ENCODE measurements around the gene CLEC9A. TPM values are rescaled to one million over a fixed set of nuclear protein-coding genes. Genes with fewer than 3 reads are reported as not detected.

CLEC9A gene
- total RNA-seq, 1 experiment from 2014 or later: not detected

DNA sequence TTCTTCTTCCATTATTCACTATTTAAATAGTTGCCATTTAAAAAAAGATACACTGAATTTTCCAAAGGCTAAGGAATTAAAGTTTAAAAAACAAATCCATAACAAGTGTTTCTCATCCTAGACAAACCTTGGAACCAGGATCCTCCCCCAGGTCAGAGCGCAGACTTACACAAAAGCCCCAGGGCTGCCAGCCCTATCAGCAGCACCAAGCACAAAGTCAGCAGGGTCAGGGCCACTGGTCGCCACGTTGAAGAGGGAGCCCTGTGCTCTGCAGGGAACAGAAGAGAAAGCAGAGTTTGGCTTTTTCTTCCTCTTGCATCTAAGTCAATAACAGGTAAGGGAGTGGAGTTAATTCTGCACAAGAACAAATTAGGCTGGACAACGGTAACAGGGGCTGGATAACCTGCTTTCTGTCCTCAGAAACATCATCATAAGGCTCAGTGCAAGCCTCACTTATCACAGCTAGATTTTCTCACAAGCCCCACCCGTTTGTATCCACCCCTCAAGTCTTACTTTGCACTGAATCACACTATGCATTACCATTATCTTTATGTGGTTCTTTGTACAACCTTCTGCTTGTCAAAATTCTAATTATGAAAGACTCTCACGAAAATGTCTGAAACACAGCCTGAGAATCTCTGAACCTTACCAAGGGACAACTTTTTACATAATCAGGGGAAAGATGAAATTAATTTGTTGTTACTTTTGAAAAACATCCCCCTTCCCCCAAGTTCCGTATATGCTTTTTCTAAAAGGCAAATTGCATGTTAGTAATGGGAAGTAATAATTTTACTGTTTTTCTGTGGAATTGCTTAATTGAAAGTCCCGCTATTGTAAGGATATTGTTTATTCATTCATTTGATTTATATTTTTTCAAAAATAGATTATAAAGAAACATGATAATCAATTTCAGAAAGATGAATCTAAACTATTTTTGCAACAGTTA is 58.7 kb downstream of the CLEC9A start:
- DNase-seq: no peak
- Histone ChIP-seq H3K36me3 (no peaks in the 10 kb centered on the region), H3K9me3 (peaks cover 6% of the 10 kb centered on the region; the same call in 1 of the 2 replicates), H3K4me3 (no peak overlapping the region), H3K27me3 (no peaks in the 10 kb centered on the region)

DNA sequence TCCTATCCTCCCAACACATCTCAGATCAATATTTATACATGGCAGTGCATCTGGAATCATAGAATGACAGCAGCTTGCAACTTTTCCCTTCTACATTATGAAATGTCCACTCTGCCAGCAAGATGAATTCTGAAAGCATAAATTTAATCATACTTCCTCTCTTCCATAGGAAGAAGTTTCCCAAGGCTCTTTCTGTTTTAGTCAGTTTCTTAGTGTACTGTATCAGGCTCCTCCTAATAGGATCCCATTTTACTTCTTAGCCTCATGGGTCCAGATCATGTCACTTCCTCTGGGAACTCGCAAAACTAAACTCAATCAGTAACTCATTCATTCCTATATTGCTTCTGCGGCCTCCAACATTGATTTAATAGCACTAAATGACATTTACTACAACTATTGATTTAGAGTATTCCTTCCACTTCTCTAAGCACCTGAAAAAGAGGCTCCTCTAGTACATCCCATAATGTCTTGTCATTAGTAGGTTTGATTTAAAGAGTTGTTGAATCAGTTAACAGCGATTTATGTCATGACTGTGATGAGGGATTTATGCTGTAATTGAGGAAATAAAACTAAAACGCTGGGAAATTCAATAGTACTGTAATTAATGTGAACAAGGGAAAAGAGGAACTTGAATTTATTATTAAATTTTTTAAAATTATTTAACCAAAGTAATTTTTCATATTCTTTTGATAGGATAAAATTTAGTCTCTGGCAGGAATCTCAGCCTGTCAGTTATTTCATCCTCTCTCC is 64.3 kb downstream of the CLEC9A start:
- H3K4me3 ChIP-seq: no peak overlapping the region
- no peaks in the 10 kb centered on the region for H3K9me3 ChIP-seq
- no peak for DNase-seq
- no peaks in the 10 kb centered on the region for H3K36me3 ChIP-seq
- no peaks in the 10 kb centered on the region for H3K27me3 ChIP-seq

DNA sequence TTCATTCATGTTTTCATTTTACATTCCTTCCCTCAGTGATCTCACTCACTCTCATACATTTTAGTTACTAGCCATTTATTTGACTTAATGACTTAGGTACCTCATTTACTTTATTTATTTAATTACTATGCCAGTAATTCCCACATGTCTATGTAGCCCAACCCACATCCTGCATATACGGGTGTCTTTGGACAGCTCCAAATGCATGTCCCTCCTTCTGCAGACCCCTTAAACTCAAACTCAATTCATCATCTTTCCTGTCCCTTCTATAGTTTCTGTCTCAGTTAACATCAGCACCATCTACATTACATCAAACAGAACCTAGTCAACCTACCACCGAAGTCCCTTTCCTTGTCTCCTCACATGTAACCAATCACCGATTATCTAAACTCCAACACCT is 65.5 kb downstream of the CLEC9A start:
- H3K4me3 ChIP-seq: no peak overlapping the region
- no peaks in the 10 kb centered on the region for H3K27me3 ChIP-seq
- no peak for DNase-seq
- H3K9me3 ChIP-seq: no peaks in the 10 kb centered on the region
- H3K36me3 ChIP-seq: no peaks in the 10 kb centered on the region

DNA sequence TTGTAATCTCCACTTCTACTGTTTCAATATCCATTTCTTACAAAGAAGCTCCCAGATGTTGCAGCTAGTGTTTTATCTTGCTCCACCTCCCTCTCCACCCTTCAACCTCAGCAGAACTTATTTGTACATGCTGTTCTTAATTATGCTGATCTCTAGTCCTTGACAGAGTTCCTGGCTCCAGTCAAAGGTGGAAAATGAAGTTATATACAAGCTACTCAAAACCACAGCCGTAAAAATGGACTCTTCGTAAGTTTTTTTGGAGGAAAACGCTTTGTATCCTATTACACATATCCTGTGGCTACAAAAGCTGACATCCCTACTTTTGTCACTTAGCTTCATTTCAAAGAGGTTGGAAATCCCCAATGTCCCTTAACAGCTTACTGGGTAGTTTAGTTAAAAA is 67.0 kb downstream of the CLEC9A start:
- Histone ChIP-seq H3K36me3 (no peaks in the 10 kb centered on the region), H3K4me3 (no peak overlapping the region)
- DNase-seq: no peak

DNA sequence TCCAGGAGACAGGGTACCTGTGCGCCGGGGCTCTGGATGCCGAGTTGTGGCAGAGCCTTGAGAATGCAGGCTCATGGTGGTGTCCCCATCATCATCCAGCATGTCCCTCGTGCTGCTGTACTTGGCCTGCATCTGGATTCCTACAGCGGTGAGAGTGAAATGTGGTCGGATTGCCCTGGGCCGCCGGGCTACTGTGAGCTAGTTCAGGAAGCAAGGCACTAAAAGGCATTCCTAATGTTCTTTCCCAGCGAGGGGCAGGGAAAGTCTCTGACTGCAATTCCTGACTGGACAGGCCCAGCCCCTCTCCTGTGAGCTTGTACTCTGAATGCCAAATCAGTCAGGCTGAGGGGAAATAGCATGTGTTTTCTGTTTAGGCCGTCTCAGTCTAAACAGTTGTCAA is 68.3 kb downstream of the CLEC9A start, which contains the start of gene CLEC1A:
CLEC1A (minus strand) TSS at position 195 of the 400 bp plus-strand sequence; CDS start at position 132, 63 bp downstream.
- H3K9me3 ChIP-seq: no peaks in the 10 kb centered on the region; the same call in 1 of the 2 replicates
- H3K27me3 ChIP-seq: no peaks in the 10 kb centered on the region
- no peak within 1 kb of the TSS for H3K4me3 ChIP-seq
- peak; percentile 23 for DNase-seq
- H3K36me3 ChIP-seq: no peaks in the 10 kb centered on the region

More for the DNA sequence above, 67.0 kb downstream of the CLEC9A start:
- no peaks in the 10 kb centered on the region for H3K9me3 ChIP-seq
- H3K27me3 ChIP-seq: no peaks in the 10 kb centered on the region

DNA sequence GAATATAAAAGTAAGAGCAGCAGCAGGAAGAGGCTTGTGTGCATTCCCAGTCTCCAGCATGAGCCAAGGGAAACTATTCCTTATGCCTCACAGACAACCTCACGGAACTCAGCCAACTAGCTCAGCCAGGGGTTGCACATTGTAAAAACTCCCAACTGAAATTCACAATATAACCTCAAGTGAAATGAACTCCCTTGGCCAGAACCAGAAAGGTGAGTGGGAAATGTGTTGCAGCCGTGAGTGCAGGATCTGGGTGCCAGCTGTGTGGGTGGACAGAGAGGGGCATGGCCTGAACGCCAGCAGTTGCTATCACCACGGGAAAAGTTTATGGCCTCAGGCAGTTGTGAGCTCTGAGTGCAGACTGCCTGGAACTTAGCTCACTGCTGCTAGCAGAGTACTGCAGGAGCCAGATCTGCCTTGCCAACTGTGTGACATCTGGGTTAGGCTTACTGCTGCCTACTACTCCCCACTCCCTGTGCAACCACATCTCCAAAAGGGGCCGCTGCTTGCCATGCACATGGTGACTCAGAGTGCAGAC is 70.6 kb downstream of the CLEC9A start:
- Histone ChIP-seq H3K4me3 (peak overlapping the region; percentile 16; the same call in 1 of the 2 replicates), H3K9me3 (peaks cover 3% of the 10 kb centered on the region), H3K36me3 (no peaks in the 10 kb centered on the region), H3K27me3 (no peaks in the 10 kb centered on the region)
- DNase-seq: peak; percentile 88

DNA sequence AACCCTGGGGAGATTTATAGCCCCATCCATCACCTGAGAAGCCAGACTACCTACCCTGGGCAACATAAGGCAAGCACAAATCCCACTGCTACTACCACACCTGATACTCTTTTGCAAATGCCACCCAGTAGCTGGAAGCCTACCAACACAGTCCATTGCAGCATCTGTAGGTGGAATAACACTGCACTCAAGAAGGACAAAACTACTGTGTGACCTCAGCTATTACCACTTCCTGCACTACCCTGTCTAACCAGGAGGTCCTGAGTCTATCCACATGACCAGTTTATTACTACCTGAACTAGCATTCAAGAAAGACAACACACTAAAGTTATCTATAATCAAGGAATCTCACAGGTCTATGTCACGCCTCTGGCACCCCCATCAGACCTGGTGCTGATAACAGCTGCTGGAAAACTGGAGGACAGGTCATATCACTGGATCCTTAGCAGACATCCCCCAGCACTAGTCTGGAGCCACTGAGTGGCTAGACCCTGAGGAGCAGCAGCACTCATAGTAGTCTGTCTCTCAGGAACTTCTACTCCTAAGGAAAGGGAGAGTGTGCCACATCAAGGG is 71.3 kb downstream of the CLEC9A start:
- no peak for DNase-seq

DNA sequence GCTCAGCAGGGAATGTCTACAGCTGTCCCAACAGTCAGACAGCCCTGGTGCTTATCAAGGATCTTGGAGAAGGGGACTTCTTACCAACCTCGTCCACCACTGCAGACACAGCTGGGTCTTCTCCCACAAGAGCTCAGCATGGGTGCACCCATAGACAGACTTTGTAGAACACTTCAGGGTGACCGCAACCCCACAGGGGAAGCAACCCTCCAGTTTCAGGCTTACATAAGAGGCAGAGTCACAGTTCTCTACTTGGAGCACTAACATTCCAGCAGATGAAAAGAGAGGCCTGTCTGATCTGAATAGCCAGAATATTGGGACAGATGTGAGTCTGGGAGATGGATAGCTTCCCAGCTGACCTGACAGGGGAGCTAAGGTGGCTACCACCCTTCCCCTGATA is 71.8 kb downstream of the CLEC9A start:
- no peaks in the 10 kb centered on the region for H3K27me3 ChIP-seq
- no peak for DNase-seq

More for the DNA sequence above, 71.3 kb downstream of the CLEC9A start:
- Histone ChIP-seq H3K36me3 (no peaks in the 10 kb centered on the region), H3K27me3 (no peaks in the 10 kb centered on the region), H3K4me3 (no peak overlapping the region), H3K9me3 (peaks cover 3% of the 10 kb centered on the region)

DNA sequence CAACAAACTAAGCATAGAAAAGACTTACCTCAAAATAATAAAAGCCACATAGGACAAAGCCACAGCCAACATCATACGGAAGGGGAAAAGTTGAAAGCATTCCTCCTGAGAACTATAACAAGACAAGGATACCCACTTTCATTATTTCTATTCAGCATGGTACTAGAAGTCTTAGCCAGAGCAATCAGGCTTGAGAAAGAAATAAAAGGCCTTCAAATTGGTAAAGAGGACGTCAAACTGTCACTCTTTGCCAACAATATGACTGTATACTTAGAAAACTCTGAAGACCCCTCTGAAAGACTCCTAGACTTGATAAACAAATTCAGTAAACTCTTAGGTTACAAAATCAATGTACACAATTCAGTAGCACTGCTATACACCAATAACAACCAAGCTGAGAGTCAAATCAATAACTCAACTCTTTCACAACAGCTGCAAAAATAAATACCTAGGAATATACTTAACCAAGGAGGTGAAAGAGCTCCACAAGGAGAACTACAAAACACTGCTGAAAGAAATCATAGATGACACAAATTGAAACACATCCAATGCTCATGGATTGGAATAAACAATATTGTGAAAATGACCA is 79.9 kb downstream of the CLEC9A start:
- H3K27me3 ChIP-seq: no peaks in the 10 kb centered on the region
- H3K4me3 ChIP-seq: no peak overlapping the region
- H3K36me3 ChIP-seq: no peaks in the 10 kb centered on the region
- no peaks in the 10 kb centered on the region; the same call in 1 of the 2 replicates for H3K9me3 ChIP-seq
- no peak for DNase-seq

More for the DNA sequence above, 71.8 kb downstream of the CLEC9A start:
- Histone ChIP-seq H3K36me3 (no peaks in the 10 kb centered on the region), H3K4me3 (no peak overlapping the region), H3K9me3 (peaks cover 3% of the 10 kb centered on the region)

DNA sequence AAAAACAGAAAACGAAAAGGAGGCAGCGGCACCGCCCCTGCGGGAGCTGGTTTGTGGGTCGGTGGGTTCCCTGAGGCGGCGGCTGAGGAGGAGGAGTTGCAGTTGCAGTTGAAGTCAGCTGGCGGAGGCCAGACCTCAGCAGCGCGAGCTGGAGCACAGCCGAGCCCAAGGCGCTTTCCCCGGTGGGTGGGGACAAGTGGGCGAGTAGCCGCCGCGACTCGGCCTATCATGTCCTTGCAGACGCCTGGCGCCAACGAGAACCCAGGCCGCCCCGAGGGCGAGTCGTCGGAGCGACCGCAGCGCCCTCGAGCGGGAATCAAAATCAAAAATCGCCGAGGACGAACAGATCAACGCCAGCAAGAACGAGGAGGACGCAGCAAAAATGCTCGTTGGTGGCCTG is 81.0 kb downstream of the CLEC9A start:
- Histone ChIP-seq H3K27me3 (no peaks in the 10 kb centered on the region), H3K36me3 (no peaks in the 10 kb centered on the region), H3K9me3 (no peaks in the 10 kb centered on the region; the same call in 1 of the 2 replicates), H3K4me3 (no peak overlapping the region)
- DNase-seq: no peak

DNA sequence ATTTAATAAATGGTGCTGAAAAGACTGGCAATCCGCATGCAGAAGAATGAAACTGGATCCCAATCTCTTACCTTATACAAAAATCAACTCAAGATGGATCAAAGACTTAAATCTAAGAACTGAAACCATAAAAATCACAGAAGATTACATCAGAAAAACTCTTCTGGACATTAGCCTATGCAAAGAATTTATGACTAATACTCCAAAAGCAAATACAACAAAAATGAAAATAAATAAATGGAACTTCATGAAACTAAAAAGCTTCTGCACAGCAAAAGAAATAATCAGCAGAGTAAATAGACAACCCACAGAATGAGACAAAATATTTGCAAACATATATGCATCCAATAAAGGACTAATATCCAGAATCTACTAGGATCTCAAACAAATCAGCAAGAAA is 82.6 kb downstream of the CLEC9A start:
- Histone ChIP-seq H3K9me3 (no peaks in the 10 kb centered on the region; the same call in 1 of the 2 replicates), H3K4me3 (no peak overlapping the region), H3K36me3 (no peaks in the 10 kb centered on the region), H3K27me3 (no peaks in the 10 kb centered on the region)
- DNase-seq: no peak

DNA sequence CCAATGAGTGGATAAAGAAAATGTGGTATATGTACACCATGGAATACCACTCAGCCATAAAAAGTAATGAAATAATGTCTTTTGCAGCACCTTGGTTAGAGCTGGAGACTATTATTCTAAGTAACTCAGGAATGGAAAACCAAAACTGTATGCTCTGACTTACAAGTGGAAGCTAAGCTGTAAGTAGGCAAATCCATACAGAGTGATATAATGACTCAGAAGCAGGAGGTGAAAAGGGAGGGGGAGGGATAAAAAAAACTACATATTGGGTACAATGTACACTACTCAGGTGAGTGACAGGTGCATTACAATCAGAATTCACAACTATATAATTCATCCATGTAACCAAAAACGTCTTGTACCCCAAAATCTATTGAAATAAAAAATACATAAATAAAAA is 83.4 kb downstream of the CLEC9A start:
- Histone ChIP-seq H3K27me3 (no peaks in the 10 kb centered on the region), H3K36me3 (no peaks in the 10 kb centered on the region), H3K4me3 (no peak overlapping the region), H3K9me3 (no peaks in the 10 kb centered on the region; the same call in 1 of the 2 replicates)
- DNase-seq: no peak

DNA sequence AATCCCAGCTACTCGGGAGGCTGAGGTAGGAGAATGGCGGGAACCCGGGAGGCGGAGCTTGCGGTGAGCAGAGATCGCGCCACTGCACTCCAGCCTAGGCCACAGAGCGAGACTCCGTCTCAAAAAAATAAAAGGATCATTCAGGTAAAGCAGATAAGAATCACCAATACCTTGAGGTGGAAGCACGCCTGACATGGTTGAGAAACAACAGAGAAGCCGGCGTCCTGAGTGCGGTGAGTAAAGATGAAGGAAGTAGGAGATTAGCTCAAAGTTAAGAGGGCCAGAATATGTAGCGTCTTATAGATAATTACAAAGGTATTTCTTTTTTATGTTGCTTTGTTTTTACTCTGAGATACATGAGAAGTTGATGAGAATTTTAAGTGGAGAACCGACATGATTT is 84.8 kb downstream of the CLEC9A start:
- no peak for DNase-seq
- Histone ChIP-seq H3K4me3 (no peak overlapping the region), H3K27me3 (no peaks in the 10 kb centered on the region), H3K36me3 (no peaks in the 10 kb centered on the region), H3K9me3 (no peaks in the 10 kb centered on the region; the same call in 1 of the 2 replicates)
